SK-N-SH (cell line): Measurements from ENCODE around the gene ABAT.

Experiments
- CTCF ChIP-seq: fragments of 200-600 bp; sonication (generic); IDR thresholded peaks from 2 replicates; pipeline ENCODE4 v1.6.1; 2017; ENCODE audit warnings: antibody characterized with exemption, mild to moderate bottlenecking, moderate library complexity
- EP300 ChIP-seq, 2 experiments: IDR thresholded peaks; 2 replicates each; pipeline versions ENCODE4 v1.4.0 to v1.6.1; 2012; ENCODE audit warnings: borderline replicate concordance in 1 of 2, low read depth in 1 of 2, low read length in 1 of 2
- FOXM1 ChIP-seq: IDR thresholded peaks from 2 replicates; pipeline ENCODE4 v1.4.0; 2012; ENCODE audit warnings: low read depth, mild to moderate bottlenecking
- GABPA ChIP-seq: IDR thresholded peaks from 2 replicates; pipeline ENCODE4 v1.4.0; 2012; ENCODE audit warnings: low read depth, mild to moderate bottlenecking
- RAD21 ChIP-seq: IDR thresholded peaks from 2 replicates; pipeline ENCODE4 v1.6.1; 2012; ENCODE audit warnings: mild to moderate bottlenecking, low read length
- RFX5 ChIP-seq: IDR thresholded peaks from 2 replicates; pipeline ENCODE4 v1.6.1; 2012; ENCODE audit warnings: mild to moderate bottlenecking, improper control_type of control experiment, low read length
- SMC3 ChIP-seq: IDR thresholded peaks from 2 replicates; pipeline ENCODE4 v1.6.1; 2012; ENCODE audit warnings: low read depth, low read length, improper control_type of control experiment

- TF ChIP-seq GABPA (no peak), CTCF (no peak), FOXM1 (no peak), RFX5 (no peak), SMC3 (no peak), RAD21 (no peak), EP300 (IDR thresholded peaks at IDR 0.05; ENCODE audit: borderline replicate concordance in 1 of 2, low read depth in 1 of 2, low read length in 1 of 2) (no peak)
Measured at GRCh38 chr16:8758022-8758421, 83.6 kb downstream of the ABAT start.
